GM19025 (cell line): ENCODE data around the gene MRPL28.
"Not testable (repeated sequence)": the region's sequence is repeated elsewhere in the genome, so short reads cannot be mapped to it uniquely, and the experiment has no call there.

Source experiments
- ATAC-seq: cut with Tn5 transposase; IDR thresholded peaks from one replicate; pipeline ENCODE4 v1.9.1; 2021; ENCODE audit warnings: mild to moderate bottlenecking, low read depth, moderate library complexity; ENCODE audit not compliant: unreplicated experiment

The MRPL28 gene

GRCh38 chr16:342455-343213, 27.7 kb downstream of the MRPL28 start:
- ATAC-seq = no peak

GRCh38 chr16:341974-342336, 28.4 kb downstream of the MRPL28 start:
- ATAC-seq = not testable (repeated sequence)

GRCh38 chr16:341095-341973, 29.0 kb downstream of the MRPL28 start:
- not testable (repeated sequence) for ATAC-seq

GRCh38 chr16:340370-341091, 29.8 kb downstream of the MRPL28 start:
- no peak for ATAC-seq

GRCh38 chr16:339680-340079, 30.7 kb downstream of the MRPL28 start:
- no peak for ATAC-seq

- ATAC-seq = no peak
Observed at GRCh38 chr16:337975-338575, 32.3 kb downstream of the MRPL28 start.

- no peak for ATAC-seq
Observed at GRCh38 chr16:337437-337836, 32.9 kb downstream of the MRPL28 start.

- no peak for ATAC-seq
Observed at GRCh38 chr16:336269-336668, 34.1 kb downstream of the MRPL28 start.

GRCh38 chr16:334861-335632, 35.3 kb downstream of the MRPL28 start:
- not testable (repeated sequence) for ATAC-seq

- not testable (repeated sequence) for ATAC-seq
Observed at GRCh38 chr16:334164-334832, 36.0 kb downstream of the MRPL28 start.

- ATAC-seq = no peak
Observed at GRCh38 chr16:333406-334094, 36.8 kb downstream of the MRPL28 start.

GRCh38 chr16:331181-331814, 39.0 kb downstream of the MRPL28 start:
- not testable (repeated sequence) for ATAC-seq

GRCh38 chr16:330741-331140, 39.6 kb downstream of the MRPL28 start:
- ATAC-seq = no peak

GRCh38 chr16:325375-326145, 44.8 kb downstream of the MRPL28 start:
- ATAC-seq = no peak

- no peak for ATAC-seq
Observed at GRCh38 chr16:324451-325334, 45.6 kb downstream of the MRPL28 start.

- no peak for ATAC-seq
Observed at GRCh38 chr16:324201-324450, 46.2 kb downstream of the MRPL28 start.
